DMS53 (cell line): ENCODE data around the gene MCTP1.
"Not testable (repeated sequence)": the region's sequence is repeated elsewhere in the genome, so short reads cannot be mapped to it uniquely, and the experiment has no call there.

ENCODE experiments used
- DNase-seq: peaks from one replicate; lab custom pipeline; 2025; lab: John Stamatoyannopoulos, UW

MCTP1 gene

DNA sequence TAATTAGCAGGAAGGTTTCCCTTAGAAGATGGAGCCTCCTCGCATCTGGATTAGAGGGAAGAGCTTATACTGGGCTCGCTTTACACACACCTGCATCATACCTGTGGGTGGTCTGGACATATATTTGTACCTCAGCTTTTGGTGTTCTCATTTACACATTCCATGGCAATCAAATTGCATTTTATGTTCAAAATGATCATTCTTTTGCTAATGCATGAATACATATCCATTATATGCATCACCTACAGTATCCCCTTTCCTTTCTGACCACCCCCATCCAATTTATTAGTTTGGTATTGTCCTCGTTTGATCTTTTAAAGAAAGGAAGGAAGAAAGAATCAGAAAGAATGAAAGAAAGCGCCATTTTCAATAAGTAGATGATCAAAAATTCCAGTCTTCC is 415.0 kb downstream of the MCTP1 start:
- DNase-seq: no peak

DNA sequence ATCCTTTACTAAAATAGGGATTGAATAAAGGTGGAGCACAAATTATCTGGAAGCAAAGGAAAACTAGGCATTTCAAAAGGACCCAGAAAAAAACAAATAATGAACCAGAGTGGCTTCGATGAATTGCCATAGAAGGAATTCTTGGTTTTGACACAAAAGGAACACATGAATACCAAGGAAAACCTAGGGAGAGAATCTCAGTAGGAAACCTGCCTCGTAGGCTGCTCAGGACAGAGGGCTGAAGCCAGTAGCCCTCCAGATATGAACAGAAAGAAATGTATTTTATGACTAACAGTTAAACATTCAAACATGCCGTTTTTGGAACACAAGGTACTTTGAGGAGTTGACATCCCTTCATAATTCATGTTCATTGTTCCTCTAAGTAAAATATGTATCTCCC is 420.9 kb downstream of the MCTP1 start:
- no peak for DNase-seq

DNA sequence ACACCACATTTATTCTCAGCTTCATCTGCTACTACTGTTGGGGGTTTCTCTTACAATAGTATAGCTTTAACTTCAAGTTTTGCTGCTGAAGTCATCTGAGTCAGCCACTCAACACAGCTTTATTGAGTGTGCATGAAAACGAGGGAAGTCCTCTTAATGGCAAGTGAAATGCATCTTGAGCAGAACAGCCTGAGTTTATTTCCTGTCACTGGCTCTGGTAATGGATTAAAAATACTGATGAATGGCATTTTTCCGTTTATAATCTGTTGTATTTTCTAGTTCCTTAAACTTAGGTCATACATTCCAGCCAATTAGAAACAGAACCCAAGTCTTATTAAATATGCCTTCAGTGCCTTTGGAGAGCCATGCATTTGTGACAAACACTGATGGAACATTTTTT is 427.8 kb downstream of the MCTP1 start:
- DNase-seq: peak; percentile 12

DNA sequence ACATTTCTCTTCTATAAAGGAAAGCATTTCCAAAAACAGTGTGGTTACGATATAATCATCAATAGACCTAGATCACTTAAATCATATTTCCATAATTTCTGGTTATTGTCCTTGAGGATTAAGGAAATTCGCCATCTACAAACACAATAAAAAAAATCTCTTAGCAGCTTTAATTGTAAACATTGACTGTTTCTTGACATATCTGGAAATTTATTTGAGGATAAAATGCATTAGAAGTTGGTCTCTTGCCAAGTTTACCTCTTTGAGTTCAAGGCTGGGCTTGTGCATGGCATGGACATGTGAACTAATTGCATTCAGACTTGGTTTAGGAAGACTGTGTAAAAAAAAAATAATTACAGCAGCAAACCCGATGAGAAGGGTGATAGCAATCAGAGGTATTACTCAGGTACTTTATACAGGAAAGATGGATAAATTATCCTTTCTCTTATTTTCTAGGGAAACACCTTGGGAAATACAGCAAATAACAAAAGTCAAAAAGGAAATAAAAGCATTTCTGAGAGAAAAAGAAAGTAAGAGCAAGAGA is 428.6 kb downstream of the MCTP1 start:
- no peak for DNase-seq

DNA sequence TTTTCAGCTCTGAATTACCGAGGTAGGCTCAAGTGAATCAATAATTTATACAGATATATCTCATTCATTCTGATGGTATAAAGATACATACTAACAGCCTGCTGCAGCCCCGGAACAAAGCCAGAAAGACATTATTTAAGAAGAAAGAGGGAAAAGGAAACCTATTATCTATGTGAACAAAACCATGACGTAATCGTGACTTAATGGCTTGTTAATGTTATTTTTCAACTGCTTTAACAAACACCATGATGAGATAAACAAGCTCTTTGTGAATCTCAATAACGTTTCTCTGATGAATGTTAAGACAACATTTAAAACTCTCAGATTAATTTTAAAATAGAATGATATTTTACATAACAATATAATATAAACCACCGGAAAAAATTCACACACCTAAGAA is 429.4 kb downstream of the MCTP1 start:
- no peak for DNase-seq

DNA sequence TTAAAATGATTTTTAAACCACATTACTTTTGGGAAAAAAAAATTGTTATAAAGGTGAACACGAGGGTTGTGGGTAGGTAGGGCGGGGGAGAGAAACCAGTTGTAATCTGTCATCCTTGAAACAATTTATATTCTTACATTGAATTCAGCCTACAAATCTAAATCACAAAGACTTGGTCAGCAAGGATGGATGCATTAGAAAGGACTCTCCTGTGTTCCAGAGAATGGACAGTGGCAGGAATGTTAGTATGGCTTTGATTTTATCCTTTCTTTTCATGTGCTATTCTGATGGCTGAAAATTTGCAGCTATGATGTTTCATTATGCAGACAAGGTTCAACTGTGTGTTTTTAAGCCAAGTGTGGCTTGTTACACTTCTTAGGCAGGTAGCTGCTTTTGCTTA is 431.8 kb downstream of the MCTP1 start:
- DNase-seq: no peak

DNA sequence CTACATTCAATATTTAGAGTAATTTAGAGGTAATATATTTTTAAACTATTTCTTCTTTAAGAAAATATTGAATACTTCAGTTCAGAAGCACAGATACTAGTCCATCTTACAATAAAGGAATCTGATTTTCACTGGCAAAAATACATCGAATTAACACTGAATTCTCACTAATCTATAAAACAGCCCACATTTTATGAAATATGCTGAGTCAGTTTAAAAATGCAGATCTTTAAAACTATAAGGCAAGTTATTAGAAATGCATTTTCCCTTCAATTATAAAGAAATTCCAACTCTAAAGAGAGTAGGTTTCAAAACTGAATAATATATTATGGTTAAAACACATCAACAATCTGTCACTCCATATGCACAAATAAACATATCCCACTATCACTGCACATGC is 433.9 kb downstream of the MCTP1 start:
- DNase-seq: no peak

DNA sequence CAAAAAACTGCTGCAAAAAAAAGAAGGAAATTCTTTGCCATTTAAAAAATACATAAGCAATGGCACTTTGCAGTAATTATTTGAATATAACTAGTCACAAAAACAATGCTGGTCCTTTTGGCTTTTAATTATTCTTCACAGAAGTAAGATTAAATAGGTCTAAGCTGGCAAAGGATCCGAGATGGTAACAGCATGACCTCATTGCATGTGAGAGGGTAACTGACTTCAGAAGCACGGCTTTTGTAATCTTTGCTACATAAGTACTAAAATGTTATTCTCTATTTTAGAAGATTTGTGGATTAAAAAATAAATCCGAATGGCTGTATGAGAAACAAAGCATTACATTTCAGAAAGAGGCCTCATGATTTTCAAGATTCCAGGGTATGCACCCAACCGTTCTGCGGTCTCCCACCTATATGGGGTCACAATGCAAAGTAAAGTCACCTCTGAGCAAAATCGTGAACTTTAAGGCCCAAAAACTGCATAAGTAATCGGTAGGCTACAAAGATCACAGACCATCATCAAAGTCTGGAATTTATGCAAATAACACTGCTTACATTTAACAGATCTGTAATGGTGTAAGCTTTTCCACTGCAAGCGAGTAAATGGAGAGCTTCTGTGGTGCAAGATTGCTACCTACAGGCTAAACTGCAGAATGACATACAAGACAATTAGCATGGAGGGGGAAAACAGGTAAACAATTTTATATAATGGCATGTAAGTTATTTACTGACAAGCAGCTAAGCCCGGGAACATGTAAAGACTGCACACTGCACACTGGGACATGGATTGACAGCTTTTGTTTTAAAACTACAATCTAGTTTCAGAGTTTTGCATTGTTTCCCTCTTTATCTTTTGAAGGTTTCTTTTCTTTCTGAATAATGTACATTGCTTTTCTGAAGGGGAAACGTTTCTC is 434.8 kb downstream of the MCTP1 start:
- DNase-seq: peak; percentile 82

DNA sequence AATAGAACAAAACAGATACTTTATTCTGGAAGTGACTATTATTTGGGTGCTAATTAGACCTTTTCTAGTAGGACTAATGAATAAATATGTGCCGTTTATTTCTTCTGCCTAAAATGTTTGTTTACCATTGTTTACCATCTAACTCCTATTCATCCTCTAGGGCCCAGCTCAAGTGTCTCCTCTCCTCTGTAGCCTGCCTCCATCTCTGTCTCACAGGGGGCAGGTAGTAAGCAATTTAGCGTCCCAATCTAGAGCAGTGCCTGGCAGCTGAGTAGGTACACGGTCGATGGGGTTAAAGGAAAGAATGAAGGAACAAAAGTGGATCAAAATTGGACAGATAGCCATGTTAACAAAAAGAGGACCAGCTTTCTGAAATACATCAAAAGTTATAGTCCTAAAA is 435.6 kb downstream of the MCTP1 start:
- no peak for DNase-seq

DNA sequence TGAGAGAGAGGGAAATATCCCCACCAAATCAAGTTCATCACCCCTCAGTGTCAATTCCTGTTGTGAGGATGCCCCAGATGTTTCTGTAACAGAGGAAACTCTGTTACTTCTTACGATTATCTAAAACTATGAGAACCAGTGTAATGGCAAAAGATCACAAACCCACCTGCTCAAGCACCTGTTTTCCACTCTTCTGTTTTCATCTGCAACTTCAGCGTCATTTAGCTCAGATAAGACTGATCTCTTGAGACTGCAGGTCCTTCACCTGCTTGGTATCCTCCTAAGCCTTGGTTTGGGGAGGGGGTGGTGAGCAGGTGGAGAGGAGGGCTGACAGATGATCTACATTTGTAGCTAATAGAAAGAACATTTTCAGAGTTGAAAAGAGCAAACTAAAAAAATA is 437.2 kb downstream of the MCTP1 start:
- no peak for DNase-seq

DNA sequence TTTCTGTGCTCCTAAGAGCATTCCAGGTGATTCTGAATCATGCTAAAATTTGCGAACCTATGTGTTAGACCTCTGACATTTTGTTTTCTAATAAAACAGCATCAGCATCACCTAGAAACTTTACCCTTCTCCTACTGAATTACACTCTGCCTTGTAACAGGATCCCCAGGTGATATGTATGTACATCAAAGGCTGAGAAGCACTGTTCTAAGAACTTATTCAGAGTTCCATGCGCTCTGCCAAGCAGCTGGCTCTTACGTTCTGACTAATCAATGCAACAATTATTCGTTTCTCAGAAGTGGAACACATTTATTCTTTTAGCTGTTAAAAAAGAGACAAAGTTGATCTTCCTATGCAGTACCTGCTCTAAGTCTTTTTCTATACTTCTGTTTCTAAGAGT is 437.9 kb downstream of the MCTP1 start:
- no peak for DNase-seq

DNA sequence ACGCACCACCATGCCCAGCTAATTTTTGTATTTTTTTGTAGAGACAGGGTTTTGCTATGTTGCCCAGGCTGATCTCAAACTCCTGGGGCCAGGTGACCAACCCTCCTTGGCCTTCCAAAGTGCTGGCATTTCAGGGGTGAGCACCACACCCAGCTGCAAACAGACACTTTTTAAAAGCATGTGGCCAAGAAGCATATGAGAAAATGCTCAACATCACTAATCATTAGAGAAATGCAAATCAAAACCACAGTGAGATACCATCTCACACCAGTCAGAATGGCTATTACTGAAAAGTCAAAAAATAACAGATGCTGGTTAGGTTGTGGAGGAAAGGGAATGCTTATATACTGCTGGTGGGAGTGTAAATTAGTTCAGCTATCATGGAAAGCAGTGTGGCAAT is 439.2 kb downstream of the MCTP1 start:
- not testable (repeated sequence) for DNase-seq

DNA sequence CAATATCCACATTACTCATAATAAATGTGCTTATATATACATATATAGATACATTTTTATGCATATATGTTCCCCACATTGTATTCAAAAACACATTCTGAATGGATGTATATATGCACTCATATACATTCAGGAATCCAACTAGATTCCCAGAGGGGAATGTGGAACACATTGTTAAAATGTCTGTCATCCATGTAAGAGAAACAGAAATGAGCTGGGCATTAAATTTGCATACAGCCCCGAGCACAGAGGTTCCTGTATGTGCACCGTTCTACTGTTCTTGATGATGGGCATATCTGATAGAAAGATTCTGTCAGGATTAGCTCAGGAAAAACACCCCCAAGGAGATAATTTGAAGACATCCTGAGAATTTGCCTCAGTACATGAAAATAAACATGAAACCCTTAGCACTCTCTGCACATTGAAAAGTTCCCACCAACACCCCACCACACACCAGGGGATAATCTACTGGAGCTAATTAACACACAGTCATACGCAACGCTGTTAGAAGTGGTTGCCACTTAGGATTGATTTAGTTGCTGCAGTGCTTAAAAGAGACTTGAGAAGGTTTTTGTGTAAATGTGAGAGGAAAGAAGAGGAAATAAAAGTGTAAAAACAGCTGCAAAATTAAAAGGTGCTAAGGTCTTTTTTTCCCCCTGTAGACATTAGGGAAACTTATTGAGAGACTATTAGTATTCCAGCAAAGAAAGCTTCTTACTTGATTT is 443.1 kb downstream of the MCTP1 start:
- no peak for DNase-seq

DNA sequence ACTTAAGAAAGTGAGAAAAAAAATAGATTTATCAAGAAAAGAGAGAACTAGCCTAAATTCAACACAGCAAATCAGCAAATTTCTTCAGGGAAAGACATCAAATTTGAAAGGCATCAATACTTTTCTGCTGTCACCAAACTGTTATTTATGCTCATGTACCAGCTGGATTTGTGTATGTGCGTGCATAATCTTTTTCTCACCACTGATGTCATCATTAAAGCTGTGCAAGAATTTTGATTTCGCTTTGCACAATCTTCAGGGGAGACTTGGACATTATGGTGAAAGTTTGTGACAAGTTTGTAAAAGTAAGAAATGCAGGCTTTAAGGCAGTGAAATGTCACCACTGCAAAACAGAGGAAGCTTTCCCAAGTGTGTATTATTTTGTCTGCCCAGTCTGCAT is 451.0 kb downstream of the MCTP1 start:
- no peak for DNase-seq

DNA sequence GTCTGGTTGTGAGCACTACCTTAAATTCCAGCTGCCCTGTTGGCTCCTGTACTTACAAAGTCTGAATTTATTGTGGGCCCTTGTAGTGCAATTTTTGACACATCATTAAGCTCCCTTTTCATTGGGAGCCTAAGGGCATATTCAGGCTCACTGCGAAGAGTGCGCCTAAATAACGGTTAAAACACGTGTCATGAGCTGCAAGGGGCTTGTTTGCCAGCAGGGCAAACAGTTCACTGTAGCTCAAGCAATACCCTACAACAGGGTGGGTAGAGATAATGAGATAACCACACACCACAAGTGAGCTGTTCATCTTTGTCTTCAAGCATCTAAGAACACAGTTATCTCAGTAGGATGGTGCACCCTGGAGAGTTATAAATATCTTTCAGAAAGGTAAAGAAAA is 452.2 kb downstream of the MCTP1 start:
- no peak for DNase-seq

DNA sequence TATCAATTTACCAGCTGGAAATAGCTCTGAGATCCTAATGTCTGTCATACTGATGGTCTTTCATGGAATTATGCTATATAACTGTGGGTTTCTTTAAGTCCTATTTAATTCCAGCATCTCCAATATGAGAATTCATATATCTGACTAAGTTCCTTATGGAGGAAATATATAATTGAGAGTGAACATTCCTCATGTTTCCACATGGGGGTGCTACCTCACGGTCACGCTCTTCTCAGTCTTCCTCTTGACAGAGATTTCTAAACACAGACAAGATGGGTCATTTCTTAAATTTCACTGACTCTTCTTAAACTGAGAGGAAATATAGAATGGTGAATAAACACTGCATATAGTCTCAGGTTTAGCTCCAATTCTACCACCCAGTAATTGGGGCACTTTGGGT is 454.4 kb downstream of the MCTP1 start:
- DNase-seq: peak; percentile 43

DNA sequence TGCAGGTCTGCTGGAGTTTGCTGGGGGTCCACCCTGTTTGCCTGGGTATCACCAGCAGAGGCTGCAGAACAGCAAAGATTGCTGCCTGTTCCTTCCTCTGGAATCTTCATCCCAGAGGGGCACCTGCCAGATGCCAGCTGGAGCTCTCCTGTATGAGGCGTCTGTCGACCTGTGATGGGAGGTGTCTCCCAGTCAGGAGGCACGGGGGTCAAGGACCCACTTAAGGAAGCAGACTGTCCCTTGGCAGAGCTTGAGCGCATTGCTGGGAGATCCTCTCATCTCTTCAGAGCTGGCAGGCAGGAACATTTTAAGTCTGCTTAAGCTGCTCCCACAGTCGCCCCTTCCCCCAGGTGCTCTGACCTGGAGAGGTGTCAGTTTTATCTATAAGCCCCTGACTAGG is 456.7 kb downstream of the MCTP1 start:
- DNase-seq: not testable (repeated sequence)

DNA sequence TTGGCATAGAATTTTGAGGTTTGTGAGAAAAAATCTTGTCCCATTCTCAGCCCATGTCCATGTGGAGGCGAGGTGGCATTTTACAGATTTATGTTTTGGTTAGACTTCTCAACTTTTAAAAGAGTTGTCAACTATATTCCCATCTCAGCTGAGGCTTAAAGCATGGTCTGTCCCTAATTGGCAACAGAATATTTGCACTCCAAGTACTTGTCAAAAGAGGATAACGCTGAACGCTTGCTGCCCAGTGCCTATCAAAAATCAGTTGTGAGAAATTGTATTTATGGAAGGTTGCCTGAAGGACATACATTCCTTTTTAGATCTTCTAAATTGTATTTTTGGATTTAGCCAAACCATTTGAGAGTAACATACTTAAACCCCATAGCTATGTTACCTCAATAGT is 464.4 kb downstream of the MCTP1 start:
- DNase-seq: no peak

DNA sequence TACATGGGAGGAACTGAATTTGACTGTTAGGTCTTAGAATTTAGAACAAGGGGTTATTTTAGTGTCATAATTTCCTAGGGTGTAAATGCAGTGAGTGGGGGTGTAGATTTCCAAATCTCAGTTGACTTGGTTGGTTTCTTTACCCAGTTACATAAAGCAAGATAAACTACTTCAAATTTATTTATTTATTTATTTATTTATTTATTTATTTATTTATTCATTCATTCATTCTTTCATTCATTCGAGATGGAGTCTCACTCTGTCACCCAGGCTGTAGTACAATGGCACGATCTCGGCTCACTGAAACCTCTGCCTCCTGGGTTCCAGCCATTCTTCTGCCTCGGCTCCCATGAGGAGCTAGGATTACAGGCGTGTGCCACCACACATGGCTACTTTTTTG is 466.0 kb downstream of the MCTP1 start:
- DNase-seq: no peak

DNA sequence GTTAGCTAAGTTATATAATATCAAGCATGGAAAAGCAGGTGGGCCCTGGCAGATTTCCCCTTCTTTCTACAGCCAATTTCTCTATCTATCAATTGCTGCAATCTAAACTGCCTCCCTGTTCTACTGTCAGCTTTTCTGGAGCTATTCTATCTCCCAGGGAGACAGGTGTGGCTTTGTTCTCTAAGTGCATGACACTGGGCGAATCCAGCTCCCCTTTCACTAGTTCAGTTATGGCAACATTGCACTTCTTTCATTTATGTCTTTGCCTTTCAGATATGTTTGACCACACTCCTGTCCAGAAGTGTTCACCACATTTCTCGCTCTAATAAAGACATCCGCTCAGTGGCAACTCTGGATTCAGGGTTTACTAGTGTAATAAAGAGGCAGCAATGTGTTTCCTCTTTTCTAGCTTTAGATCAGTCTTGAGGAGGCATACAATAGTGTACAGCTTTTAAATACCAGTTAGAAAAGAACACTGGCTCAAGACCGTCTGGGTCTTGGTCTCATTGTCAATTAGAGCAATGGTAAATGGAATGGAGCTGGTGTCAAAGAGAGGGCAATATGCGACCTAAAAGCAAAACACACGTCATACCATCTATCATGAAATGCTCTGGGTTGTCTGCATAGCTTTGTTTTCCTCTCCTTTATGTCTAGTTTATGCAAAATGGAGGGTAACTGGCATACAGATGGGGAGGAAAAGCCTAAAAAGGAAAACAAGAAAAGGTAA is 469.4 kb downstream of the MCTP1 start:
- peak; percentile 28 for DNase-seq

DNA sequence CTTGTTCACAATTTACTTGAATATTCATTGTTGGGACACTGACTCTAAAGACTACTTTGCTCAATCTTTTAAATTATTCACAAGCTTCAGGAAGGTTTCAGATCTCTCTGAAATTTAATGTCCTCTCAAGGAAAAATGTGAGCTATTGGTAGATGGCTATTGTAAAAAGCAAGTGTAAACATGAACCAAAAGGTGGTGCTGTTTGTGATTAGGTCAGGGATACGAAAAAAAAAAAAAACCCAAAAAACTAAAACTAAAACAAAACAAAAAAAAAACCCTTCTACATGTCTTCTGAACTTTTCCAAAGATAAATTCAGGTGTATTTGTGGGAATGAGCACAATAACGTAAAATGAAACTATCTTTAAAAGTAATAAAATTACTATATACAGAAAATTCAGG is 472.7 kb downstream of the MCTP1 start:
- DNase-seq: no peak

DNA sequence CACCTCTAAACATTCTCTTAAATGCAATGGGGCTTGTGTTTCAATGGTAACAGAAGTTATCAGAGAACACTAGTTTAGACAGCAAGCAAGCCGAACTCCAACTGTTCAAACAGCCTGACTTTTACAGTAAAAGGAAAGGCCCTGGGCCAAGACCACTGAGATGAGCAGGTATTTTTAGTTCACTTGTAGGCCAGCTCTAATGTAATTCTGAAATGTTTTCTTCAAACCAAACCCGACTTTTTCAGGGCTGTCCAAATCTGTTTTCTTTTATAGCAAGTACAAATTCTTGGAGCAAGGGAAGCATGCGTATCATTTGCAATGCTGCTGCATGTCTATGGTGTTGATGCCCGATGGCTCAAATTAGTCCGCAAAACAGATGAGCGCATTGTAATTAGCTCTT is 473.6 kb downstream of the MCTP1 start:
- DNase-seq: no peak

DNA sequence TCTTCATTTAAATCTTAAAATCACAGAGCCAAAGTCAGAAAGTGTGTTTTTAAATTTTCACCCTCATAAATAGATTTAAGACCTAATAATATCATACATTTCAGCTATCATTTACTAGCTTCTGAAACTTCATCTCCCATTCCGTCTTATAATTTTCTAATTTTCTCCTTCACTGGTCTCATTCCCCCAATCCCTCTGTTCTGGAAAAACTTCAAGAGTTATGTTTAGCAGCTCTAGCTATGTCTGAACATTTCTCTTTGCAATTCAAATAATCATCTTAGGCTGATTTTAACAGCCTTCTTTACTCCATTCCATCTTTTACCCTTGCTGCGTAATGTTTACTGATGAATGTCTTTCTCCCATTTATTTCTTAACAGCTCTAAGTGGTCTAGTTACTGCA is 474.0 kb downstream of the MCTP1 start:
- no peak for DNase-seq
